Inferior parietal cortex (tissue), 1 donor: ENCODE data around the gene COPG1.

ENCODE experiments used
- DNase-seq: peaks from one replicate; pipeline ENCODE4 v3.0.0-alpha.2; 2016; ENCODE audit errors: extremely low spot score

The COPG1 gene

GRCh38 chr3:129278966-129279906 is 29.8 kb downstream of the COPG1 start:
- DNase-seq = peak; percentile 8

- no peak for DNase-seq
Measured at GRCh38 chr3:129280183-129280582, 30.8 kb downstream of the COPG1 start.

- DNase-seq = no peak
Measured at GRCh38 chr3:129281726-129282125, 32.3 kb downstream of the COPG1 start.

GRCh38 chr3:129282727-129283327 is 33.4 kb downstream of the COPG1 start:
- DNase-seq = no peak

GRCh38 chr3:129286081-129286480 is 36.7 kb downstream of the COPG1 start:
- DNase-seq = no peak

- no peak for DNase-seq
Measured at GRCh38 chr3:129288446-129288845, 39.0 kb downstream of the COPG1 start.

GRCh38 chr3:129289201-129289921 is 40.0 kb downstream of the COPG1 start:
- DNase-seq = no peak

GRCh38 chr3:129291236-129291886 is 42.0 kb downstream of the COPG1 start:
- no peak for DNase-seq

GRCh38 chr3:129295286-129295685 is 45.9 kb downstream of the COPG1 start:
- DNase-seq = no peak

GRCh38 chr3:129304146-129304961 is 54.9 kb downstream of the COPG1 start:
- no peak for DNase-seq

GRCh38 chr3:129304962-129305222 is 55.5 kb downstream of the COPG1 start:
- DNase-seq = no peak

- DNase-seq = peak; percentile 27
Measured at GRCh38 chr3:129305592-129306091, 56.2 kb downstream of the COPG1 start.

GRCh38 chr3:129308636-129309035 is 59.2 kb downstream of the COPG1 start:
- DNase-seq = no peak

GRCh38 chr3:129310111-129311011 is 61.0 kb downstream of the COPG1 start:
- no peak for DNase-seq

GRCh38 chr3:129311054-129311902 is 61.9 kb downstream of the COPG1 start:
- no peak for DNase-seq

- DNase-seq = no peak
Measured at GRCh38 chr3:129312021-129312639, 62.7 kb downstream of the COPG1 start.

GRCh38 chr3:129312671-129313414 is 63.4 kb downstream of the COPG1 start:
- no peak for DNase-seq

GRCh38 chr3:129313415-129313664 is 63.9 kb downstream of the COPG1 start:
- no peak for DNase-seq
